Measurements from ENCODE around the gene CCDC188.

DNA sequence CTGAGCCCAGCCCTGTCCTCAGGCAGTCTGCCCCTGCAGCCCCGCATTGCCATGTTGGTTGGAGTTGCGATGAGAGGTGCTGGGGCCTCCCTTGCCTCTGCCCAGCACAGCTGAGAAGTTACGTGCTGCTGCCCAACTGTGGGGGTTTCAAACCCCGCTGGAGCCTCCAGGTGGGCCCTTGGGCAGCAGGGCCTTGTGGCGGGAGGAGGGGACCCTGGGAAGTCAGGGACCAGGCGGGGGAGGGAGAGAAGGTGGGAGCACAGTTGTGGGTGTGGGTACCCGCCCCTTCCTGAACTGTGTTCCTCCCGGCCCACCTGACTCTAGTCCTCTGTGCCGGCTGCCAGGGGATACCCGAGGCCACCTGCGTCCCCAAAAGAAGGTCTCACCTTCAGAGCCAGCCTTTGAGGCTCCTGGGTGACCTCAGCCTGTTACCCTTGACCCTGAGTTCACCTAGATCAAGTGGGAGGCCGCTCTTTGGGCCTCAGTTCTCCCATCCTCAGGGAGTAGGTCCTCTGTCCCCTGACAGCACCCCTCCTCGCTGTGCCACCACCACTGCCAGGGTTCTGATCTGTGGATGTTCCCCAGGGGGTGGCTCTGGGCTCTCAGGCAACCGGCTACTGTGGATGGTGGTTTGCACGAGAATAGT is 7.7 kb upstream of the CCDC188 start:
- no peak for TF ChIP-seq EZH2 (IDR thresholded peaks at IDR 0.05; ENCODE audit: borderline replicate concordance, low read length)
- TF ChIP-seq, protein P1, sequence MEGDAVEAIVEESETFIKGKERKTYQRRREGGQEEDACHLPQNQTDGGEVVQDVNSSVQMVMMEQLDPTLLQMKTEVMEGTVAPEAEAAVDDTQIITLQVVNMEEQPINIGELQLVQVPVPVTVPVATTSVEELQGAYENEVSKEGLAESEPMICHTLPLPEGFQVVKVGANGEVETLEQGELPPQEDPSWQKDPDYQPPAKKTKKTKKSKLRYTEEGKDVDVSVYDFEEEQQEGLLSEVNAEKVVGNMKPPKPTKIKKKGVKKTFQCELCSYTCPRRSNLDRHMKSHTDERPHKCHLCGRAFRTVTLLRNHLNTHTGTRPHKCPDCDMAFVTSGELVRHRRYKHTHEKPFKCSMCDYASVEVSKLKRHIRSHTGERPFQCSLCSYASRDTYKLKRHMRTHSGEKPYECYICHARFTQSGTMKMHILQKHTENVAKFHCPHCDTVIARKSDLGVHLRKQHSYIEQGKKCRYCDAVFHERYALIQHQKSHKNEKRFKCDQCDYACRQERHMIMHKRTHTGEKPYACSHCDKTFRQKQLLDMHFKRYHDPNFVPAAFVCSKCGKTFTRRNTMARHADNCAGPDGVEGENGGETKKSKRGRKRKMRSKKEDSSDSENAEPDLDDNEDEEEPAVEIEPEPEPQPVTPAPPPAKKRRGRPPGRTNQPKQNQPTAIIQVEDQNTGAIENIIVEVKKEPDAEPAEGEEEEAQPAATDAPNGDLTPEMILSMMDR (IDR thresholded peaks at IDR 0.05; ENCODE audit: low read length) = no peak

Data from OCI-LY1 (cell line).